T-helper 2 cell treated with Interferon-gamma antibody and Interleukin-4, amounts not matched to agents 5 μg/mL and 100 μg/mL, for 36 hours (primary cell): ENCODE results near the gene ENKD1.

Experiments
- DNase-seq: peaks from one replicate; pipeline ENCODE4 v3.0.0; 2021; ENCODE audit warnings: low spot score
- H3K27ac Mint-ChIP-seq: one replicate; pipeline ENCODE4 v1.8.0; 2021; ENCODE audit warnings: mild to moderate bottlenecking, mixed read lengths
- H3K27me3 Mint-ChIP-seq: one replicate; pipeline ENCODE4 v1.8.0; 2021; ENCODE audit warnings: low read depth, mixed read lengths
- H3K36me3 Mint-ChIP-seq: one replicate; pipeline ENCODE4 v1.8.0; 2021; ENCODE audit warnings: low read depth, mixed read lengths
- H3K4me1 Mint-ChIP-seq: one replicate; pipeline ENCODE4 v1.8.0; 2021; ENCODE audit warnings: low read depth, mixed read lengths
- H3K4me3 Mint-ChIP-seq: one replicate; pipeline ENCODE4 v1.8.0; 2022; ENCODE audit warnings: mild to moderate bottlenecking, moderate library complexity, mixed read lengths
- H3K9me3 Mint-ChIP-seq: one replicate; pipeline ENCODE4 v1.8.0; 2021; ENCODE audit warnings: mixed read lengths

ENKD1 gene

DNA sequence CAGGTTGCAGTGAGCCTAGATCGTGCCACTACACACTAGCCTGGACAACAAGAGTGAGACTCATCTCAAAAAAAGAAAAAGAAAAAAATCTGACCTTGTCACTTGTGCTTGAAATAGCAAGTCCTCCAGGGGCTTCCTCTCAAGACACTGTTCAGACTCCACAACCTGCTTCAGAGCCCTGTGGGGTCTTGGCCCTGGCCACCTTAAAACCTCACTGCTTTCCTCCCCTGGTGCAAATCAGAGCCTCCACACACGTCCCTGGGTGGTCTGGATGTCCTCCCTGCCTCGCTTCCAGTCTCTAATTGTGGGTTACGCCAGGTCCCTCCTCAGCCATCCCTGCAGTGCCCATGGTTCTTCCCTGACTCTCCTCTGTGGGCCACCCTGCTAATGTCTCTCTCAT, 11.2 kb downstream of the ENKD1 start:
- H3K27ac Mint-ChIP-seq: peak overlapping the region; percentile 55
- DNase-seq: no peak
- H3K9me3 Mint-ChIP-seq: no peaks in the 10 kb centered on the region
- peaks cover 40% of the 10 kb centered on the region for H3K36me3 Mint-ChIP-seq
- no peak overlapping the region for H3K4me3 Mint-ChIP-seq
- peaks cover 8% of the 10 kb centered on the region for H3K4me1 Mint-ChIP-seq
- no peaks in the 10 kb centered on the region for H3K27me3 Mint-ChIP-seq

- Mint-ChIP-seq H3K27me3 (no peaks in the 10 kb centered on the region), H3K36me3 (peaks cover 45% of the 10 kb centered on the region), H3K4me1 (peaks cover 8% of the 10 kb centered on the region), H3K27ac (no peak overlapping the region), H3K4me3 (no peak overlapping the region), H3K9me3 (no peaks in the 10 kb centered on the region)
- no peak for DNase-seq
Observed at GRCh38 chr16:67654403-67654911, 12.1 kb downstream of the ENKD1 start.

GRCh38 chr16:67653789-67654402, 12.7 kb downstream of the ENKD1 start:
- peaks cover 4% of the 10 kb centered on the region for H3K4me1 Mint-ChIP-seq
- DNase-seq: no peak
- H3K27me3 Mint-ChIP-seq: no peaks in the 10 kb centered on the region
- peaks cover 48% of the 10 kb centered on the region for H3K36me3 Mint-ChIP-seq
- H3K27ac Mint-ChIP-seq: no peak overlapping the region
- H3K4me3 Mint-ChIP-seq: no peak overlapping the region
- H3K9me3 Mint-ChIP-seq: no peaks in the 10 kb centered on the region

- Mint-ChIP-seq H3K9me3 (no peaks in the 10 kb centered on the region), H3K27ac (no peak overlapping the region), H3K27me3 (no peaks in the 10 kb centered on the region), H3K4me1 (peaks cover 3% of the 10 kb centered on the region), H3K36me3 (peaks cover 53% of the 10 kb centered on the region), H3K4me3 (no peak overlapping the region)
- DNase-seq: no peak
Observed at GRCh38 chr16:67653128-67653788, 13.3 kb downstream of the ENKD1 start.

- Mint-ChIP-seq H3K4me3 (no peak overlapping the region), H3K4me1 (no peaks in the 10 kb centered on the region), H3K9me3 (no peaks in the 10 kb centered on the region), H3K27ac (no peak overlapping the region), H3K27me3 (no peaks in the 10 kb centered on the region), H3K36me3 (peaks cover 53% of the 10 kb centered on the region)
- no peak for DNase-seq
Observed at GRCh38 chr16:67652578-67653127, 13.9 kb downstream of the ENKD1 start.

DNA sequence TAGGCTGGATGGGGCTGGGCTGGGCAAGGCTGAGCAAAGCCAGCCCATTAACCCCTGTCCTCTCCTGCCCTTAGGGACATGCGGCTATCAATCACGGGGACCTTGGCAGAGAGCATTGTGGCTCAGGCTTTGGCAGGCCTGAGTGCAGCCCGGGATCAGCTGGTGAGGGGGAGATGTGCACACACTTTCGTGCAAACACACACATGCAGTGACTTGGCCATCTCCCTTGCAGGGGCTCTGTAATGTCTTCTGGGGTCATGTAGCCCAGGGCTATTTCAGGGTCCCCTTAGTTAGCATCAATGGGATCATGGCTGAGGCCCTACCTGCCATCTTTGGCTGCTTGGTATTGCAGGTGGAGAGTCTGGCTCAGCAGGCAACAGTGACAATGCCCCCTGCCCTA, 14.7 kb downstream of the ENKD1 start:
- no peaks in the 10 kb centered on the region for H3K9me3 Mint-ChIP-seq
- peaks cover 2% of the 10 kb centered on the region for H3K4me1 Mint-ChIP-seq
- H3K27me3 Mint-ChIP-seq: no peaks in the 10 kb centered on the region
- no peak for DNase-seq
- peaks cover 49% of the 10 kb centered on the region for H3K36me3 Mint-ChIP-seq
- H3K27ac Mint-ChIP-seq: peak overlapping the region; percentile 31
- no peak overlapping the region for H3K4me3 Mint-ChIP-seq

DNA sequence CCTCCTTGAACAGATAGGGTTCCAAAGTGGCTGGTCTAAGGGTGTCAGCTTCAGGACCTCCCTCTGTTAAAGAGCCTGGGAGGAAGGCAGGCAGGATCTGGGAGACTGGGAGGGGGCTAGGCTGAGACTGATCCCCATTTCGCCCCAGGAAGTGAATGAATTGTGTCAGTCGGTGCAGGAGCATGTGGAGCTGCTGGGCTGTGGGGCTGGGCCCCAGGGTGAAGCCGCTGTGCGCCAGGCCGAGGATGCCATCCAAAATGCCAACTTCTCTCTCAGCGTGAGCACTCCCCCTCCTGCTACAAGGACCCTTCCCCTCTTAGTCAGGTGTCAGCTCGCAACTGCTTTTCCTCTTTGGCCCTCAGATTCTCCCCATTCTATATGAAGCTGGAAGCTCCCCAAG, 15.5 kb downstream of the ENKD1 start:
- H3K36me3 Mint-ChIP-seq: peaks cover 48% of the 10 kb centered on the region

DNA sequence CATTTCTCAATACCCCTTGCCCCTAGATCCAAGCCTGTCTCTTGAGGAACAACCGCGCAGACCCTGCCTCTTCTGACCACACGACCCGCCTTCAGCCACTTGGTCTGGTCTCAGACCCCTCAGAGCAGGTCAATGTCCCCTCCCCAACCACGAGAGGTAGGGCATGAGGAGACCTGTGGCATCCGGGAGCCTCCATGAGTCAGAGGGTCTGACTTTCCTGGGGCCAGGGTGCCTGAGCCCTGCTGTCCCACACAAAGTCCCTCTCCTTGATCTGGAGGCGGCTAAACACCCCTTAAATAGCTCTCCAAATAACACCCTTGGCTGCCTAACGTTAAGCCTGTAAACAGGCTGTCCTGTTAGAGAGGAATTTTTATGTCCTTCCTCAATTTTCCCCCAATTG, 16.5 kb downstream of the ENKD1 start:
- no peak for DNase-seq
- H3K27me3 Mint-ChIP-seq: no peaks in the 10 kb centered on the region
- H3K27ac Mint-ChIP-seq: no peak overlapping the region
- no peak overlapping the region for H3K4me3 Mint-ChIP-seq
- H3K9me3 Mint-ChIP-seq: no peaks in the 10 kb centered on the region
- peaks cover 4% of the 10 kb centered on the region for H3K4me1 Mint-ChIP-seq
- H3K36me3 Mint-ChIP-seq: peaks cover 40% of the 10 kb centered on the region

More for the DNA sequence above, 15.5 kb downstream of the ENKD1 start:
- no peak for DNase-seq
- H3K9me3 Mint-ChIP-seq: no peaks in the 10 kb centered on the region
- peak overlapping the region; percentile 62 for H3K27ac Mint-ChIP-seq
- no peak overlapping the region for H3K4me3 Mint-ChIP-seq
- H3K27me3 Mint-ChIP-seq: no peaks in the 10 kb centered on the region
- H3K4me1 Mint-ChIP-seq: peaks cover 4% of the 10 kb centered on the region

- H3K4me3 Mint-ChIP-seq: no peak overlapping the region
- H3K27ac Mint-ChIP-seq: no peak overlapping the region
- DNase-seq: no peak
Observed at GRCh38 chr16:67649494-67649931, 17.0 kb downstream of the ENKD1 start.

GRCh38 chr16:67648764-67649407, 17.7 kb downstream of the ENKD1 start:
- H3K9me3 Mint-ChIP-seq: no peaks in the 10 kb centered on the region
- peaks cover 37% of the 10 kb centered on the region for H3K36me3 Mint-ChIP-seq
- H3K27ac Mint-ChIP-seq: no peak overlapping the region
- peaks cover 9% of the 10 kb centered on the region for H3K4me1 Mint-ChIP-seq
- H3K4me3 Mint-ChIP-seq: no peak overlapping the region
- H3K27me3 Mint-ChIP-seq: no peaks in the 10 kb centered on the region
- no peak for DNase-seq

More at GRCh38 chr16:67649494-67649931, 17.0 kb downstream of the ENKD1 start:
- H3K9me3 Mint-ChIP-seq: no peaks in the 10 kb centered on the region
- H3K27me3 Mint-ChIP-seq: no peaks in the 10 kb centered on the region
- H3K4me1 Mint-ChIP-seq: peaks cover 5% of the 10 kb centered on the region
- peaks cover 38% of the 10 kb centered on the region for H3K36me3 Mint-ChIP-seq

- H3K9me3 Mint-ChIP-seq: no peaks in the 10 kb centered on the region
- DNase-seq: no peak
- peaks cover 35% of the 10 kb centered on the region for H3K36me3 Mint-ChIP-seq
- H3K4me1 Mint-ChIP-seq: peaks cover 10% of the 10 kb centered on the region
- H3K27me3 Mint-ChIP-seq: no peaks in the 10 kb centered on the region
- H3K4me3 Mint-ChIP-seq: no peak overlapping the region
- H3K27ac Mint-ChIP-seq: no peak overlapping the region
Observed at GRCh38 chr16:67648088-67648763, 18.3 kb downstream of the ENKD1 start.

- Mint-ChIP-seq H3K4me1 (peaks cover 10% of the 10 kb centered on the region), H3K9me3 (no peaks in the 10 kb centered on the region), H3K27me3 (no peaks in the 10 kb centered on the region), H3K27ac (no peak overlapping the region), H3K36me3 (peaks cover 35% of the 10 kb centered on the region), H3K4me3 (no peak overlapping the region)
- DNase-seq: no peak
Observed at GRCh38 chr16:67647681-67648080, 18.9 kb downstream of the ENKD1 start.

DNA sequence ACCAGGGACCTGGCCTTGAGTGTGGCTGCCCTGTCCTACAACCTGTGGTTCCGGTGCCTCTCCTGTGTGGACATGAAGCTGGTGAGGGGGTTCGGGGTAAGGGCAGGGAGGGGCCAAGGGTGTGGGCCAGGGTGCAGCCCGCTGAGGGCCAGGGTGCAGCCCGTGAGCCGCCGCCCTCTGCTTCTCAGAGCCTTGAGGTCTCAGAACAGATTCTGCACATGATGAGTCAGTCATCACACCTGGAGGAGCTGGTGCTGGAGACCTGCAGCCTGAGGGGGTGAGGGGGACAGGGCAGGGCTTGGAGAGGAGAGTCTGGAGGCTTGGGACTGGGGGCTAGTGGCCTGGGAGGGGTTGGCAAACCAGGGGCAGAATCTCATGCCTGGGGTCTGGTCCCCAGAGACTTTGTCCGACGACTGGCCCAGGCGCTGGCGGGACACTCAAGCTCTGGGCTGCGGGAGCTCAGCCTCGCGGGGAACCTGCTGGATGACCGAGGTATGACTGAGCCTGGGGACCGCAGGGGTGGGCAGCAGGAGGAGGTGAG, 19.4 kb downstream of the ENKD1 start:
- H3K4me3 Mint-ChIP-seq: no peak overlapping the region

More for the DNA sequence above, 19.4 kb downstream of the ENKD1 start:
- peaks cover 32% of the 10 kb centered on the region for H3K36me3 Mint-ChIP-seq
- no peak for DNase-seq
- H3K9me3 Mint-ChIP-seq: no peaks in the 10 kb centered on the region
- H3K4me1 Mint-ChIP-seq: peaks cover 10% of the 10 kb centered on the region
- no peak overlapping the region for H3K27ac Mint-ChIP-seq
- no peaks in the 10 kb centered on the region for H3K27me3 Mint-ChIP-seq
